GM10847 (cell line): Measurements from ENCODE around the gene FOXL2.

Experiments
- POLR2A ChIP-seq: IDR thresholded peaks from 2 replicates; pipeline ENCODE4 v1.6.1; 2011; ENCODE audit not compliant: insufficient read length; ENCODE audit errors: extremely low read depth

Gene FOXL2

GRCh38 chr3:138950006-138950644 is 3.2 kb upstream of the FOXL2 start:
- no peak for TF ChIP-seq POLR2A

DNA sequence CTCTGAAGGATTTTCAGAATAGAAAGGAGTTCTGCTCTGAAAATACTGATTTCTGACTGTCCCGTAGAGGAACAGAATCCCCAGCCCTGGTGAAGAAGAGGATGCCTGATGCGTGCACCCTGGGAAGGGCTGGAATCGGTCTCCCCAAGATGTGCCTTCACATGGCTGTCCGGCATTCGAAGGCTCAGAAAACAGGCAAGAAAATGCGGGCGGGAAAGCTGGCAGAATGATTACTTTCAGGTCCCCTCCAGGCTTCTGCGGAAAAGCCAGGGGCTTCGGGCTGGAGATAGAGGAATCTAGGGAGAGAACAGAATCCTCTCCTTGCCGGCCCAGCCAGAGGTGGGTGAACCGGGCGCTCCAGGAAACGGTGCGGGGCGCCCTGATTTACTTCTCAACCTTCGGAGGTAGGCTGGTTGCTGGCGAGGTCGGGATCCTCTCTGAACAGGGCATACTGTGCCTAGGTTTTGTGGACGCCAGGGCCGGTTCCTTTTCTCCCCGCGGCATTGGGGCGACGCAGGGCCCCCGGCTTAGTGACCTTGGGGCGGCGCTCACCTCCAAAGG is 2.6 kb upstream of the FOXL2 start:
- no peak for TF ChIP-seq POLR2A

- TF ChIP-seq POLR2A, result no peak
Observed at GRCh38 chr3:138949002-138949418, 2.1 kb upstream of the FOXL2 start.

GRCh38 chr3:138948371-138949001 is 1.5 kb upstream of the FOXL2 start:
- TF ChIP-seq POLR2A, result no peak

DNA sequence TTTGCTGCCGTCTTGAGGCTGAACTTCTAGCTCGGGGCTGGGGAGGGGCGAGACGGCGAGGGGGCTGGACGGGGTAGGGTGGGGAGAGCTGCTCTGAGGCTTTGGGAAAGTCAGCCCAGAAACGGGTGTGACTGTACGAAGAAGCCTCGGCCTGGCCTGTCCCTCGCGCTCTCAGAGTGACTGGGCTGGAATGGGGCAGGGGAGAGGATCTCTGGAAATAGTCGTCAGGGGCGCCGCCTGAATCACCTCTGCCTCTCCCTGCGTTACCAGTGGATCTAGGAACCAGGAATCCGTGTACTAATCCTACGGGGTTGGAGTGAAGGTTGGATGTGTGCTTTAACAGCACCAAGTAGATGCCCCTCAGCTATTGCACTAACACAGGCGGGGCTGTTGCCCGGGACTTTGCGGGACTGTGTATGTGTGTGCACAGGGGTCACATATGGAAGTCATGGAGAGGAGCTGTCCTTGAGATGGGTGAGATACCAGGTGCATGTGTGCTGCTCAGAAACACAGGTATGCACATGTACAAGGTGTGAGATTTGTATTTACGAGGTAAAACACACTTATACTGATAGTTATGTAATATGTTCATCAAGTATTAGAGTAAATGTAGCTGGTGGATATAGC is 671 bp upstream of the FOXL2 start:
- TF ChIP-seq POLR2A, result no peak

- no peak for TF ChIP-seq POLR2A
Observed at GRCh38 chr3:138945709-138946662, 951 bp downstream of the FOXL2 start.

GRCh38 chr3:138944929-138945708 is 1.8 kb downstream of the FOXL2 start:
- no peak for TF ChIP-seq POLR2A

GRCh38 chr3:138944654-138944928 is 2.3 kb downstream of the FOXL2 start:
- no peak for TF ChIP-seq POLR2A

DNA sequence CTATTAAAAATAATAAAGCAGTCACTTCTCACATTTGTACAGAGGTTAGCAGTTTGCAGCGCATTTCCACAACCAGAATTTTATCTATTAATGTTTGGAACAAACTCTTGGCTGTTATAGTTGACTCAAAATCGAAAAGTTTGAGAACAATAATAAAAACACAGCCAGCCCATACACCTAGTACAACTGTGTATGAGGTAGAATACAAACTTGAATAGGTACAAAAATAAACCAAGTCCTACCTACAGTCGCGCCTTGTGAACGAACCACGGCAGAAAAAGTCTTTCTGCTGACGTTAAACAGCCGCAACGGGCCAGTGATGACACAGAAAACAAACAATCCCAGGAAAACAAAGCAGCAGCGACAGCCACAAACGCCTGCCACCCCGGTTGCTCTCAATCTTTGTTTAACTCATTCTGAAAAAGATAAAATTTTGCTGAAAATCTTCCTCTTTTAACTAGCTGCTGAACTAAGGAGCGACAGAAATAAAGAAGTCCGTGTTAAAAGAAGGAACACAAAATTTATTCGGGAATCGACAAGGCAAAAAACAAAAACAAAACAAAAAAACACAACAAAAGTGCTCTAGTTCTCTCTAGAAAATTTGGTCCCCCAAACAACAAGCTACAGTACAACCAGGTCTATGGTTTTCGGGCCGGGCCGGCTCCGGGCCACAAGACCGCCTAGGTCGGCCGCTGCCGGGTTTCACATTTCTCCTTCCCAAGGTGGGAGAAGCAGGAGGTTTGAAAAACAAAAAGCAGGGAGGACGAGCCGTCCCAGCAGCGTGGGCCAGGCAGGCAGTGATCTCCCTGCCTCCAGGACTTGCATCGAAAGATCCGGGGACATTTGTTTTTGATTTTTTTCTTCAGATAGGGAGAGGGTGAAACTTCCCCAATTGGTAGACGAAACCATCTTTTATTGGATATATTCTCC is 2.9 kb downstream of the FOXL2 start:
- no peak for TF ChIP-seq POLR2A

DNA sequence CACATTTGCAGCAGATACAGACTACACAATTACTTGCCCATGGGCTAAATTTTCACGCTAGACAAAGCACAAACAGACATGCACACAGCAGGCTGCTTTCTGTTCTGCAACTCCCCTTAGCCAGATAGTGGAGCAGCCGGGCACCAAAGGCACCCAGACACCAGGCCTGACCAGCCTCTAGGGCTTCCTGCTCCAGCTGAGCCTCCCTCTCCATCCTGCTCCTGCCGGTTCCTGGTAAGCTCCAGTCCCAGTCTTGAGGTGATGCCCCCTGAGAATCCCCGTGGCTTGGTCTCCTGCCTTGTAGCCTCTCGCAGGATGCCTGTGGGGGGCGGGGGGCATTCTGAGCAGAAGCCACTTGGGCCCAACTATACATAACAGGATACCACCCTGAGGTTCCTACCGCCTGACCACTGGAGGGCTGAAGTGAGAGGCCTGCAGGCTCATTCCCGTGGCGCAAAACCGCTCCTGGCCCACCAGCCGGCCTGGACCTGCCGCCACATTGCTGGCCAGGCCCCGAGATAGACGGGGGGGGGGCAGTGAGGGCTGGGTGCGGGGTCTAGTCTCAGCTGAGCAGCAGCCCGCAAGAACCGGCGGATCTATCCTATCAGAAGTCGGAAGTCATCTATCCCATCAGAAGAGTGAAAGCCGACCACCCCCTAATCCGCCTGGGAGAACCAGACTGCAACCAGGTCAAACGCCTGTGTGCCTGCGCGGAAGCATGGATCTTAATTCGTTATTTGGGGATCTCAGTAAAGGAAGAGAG is 3.9 kb downstream of the FOXL2 start:
- no peak for TF ChIP-seq POLR2A

- TF ChIP-seq POLR2A, result no peak
Observed at GRCh38 chr3:138942271-138942670, 4.7 kb downstream of the FOXL2 start.

DNA sequence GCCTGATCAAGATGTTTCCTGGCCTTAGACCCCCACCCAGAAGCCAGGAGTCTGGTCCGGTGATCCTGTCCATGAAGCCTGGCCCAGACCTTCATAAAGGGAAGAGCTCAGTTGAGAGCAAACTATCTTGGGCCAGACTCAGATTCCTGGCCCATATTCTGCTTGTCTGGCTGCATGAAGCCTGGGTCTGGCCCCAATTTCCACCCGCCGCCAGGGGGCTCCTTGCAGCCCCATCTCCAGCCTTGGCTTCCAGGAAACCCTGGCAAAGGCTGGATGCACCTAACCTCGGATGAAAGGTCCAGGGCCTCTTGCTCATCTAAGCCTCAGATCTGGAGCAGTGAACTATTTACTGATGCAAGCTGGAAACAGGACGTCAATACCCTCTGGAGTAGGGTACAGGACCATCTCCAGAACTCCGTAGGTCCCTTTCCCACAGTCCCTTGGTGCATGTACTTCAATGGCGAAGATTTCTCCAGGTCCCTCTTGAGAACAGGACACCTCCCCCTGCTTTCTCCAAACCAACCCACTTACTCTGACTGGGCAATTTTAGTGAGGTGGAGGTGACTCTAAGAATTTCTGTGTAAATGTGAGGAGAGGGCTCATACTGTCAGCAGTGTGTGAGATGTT is 5.6 kb downstream of the FOXL2 start:
- no peak for TF ChIP-seq POLR2A
